Mucosa of descending colon (tissue), 3 donors: ENCODE data around the gene CDK2. TPM values are rescaled to one million over a fixed set of nuclear protein-coding genes. Genes with fewer than 3 reads are reported as not detected.

ENCODE experiments used
- ATAC-seq: fragments of 200-7000 bp; cut with Tn5 transposase; one replicate; pipeline ENCODE4 v1.9.1; 2020; ENCODE audit warnings: mild to moderate bottlenecking, moderate library complexity
- DNase-seq, 3 donors: peaks; one replicate each; pipeline ENCODE4 v3.0.0-alpha.2; 2020
- H3K36me3 ChIP-seq: fragments of 200-600 bp; one replicate; pipeline ENCODE4 v1.8.0; 2021; ENCODE audit warnings: low read depth, mild to moderate bottlenecking
- H3K4me1 ChIP-seq: fragments of 200-600 bp; one replicate; pipeline ENCODE4 v1.8.0; 2021; ENCODE audit warnings: low read depth, mild to moderate bottlenecking
- H3K4me3 ChIP-seq: fragments of 200-600 bp; one replicate; pipeline ENCODE4 v1.8.0; 2021; ENCODE audit warnings: mild to moderate bottlenecking
- H3K9me3 ChIP-seq: fragments of 200-600 bp; one replicate; pipeline ENCODE4 v1.8.0; 2021; ENCODE audit warnings: mild to moderate bottlenecking
- CTCF ChIP-seq: fragments of 200-600 bp; IDR thresholded peaks from one replicate; pipeline ENCODE4 v1.8.0; 2022; ENCODE audit warnings: antibody characterized with exemption, mild to moderate bottlenecking
- intact Hi-C, 2 donors: fragments of 100-400 bp; cut with DNase I in 1 of 2; cut with micrococcal nuclease in 1 of 2; formaldehyde crosslinking; loops; one replicate each; pipeline versions ENCODE4 v1.11.0 to v1.11.1; 2022; cut with DNase I, micrococcal nuclease
- total RNA-seq, 3 donors: library from RNA; stranded (reverse); fragmentation: NEBNext Ultra II Directional in 2 of 3; extraction: Animal tissue kit (Norgen Biotek cat#: 25700) in 2 of 3; gene quantifications; one replicate each; pipeline versions ENCODE4 v1.2.1 to v1.2.4, GENCODE V29; 2021 to 2023
- donor health status: DM: no; HTN: no; CAD: no; lungs with moderate emphysema.
- donor health status: DM: no; HTN: no; CAD: no.
- donor health status: DM: no; HTN: yes; CAD: no.

CDK2 gene
- total RNA-seq, 3 donors from 2014 or later = 17.1 to 22.1 (median 20.8) TPM

GRCh38 chr12:55963760-55964159, 2.9 kb upstream of the CDK2 start:
- TF ChIP-seq CTCF = no peak
- H3K4me3 ChIP-seq = no peak overlapping the region
- no peaks in the 10 kb centered on the region for H3K36me3 ChIP-seq
- no peaks in the 10 kb centered on the region for H3K9me3 ChIP-seq
- peaks cover 5% of the 10 kb centered on the region for H3K4me1 ChIP-seq
- intact Hi-C loops = no loop called here
- DNase-seq (no peak), ATAC-seq (no peak)

GRCh38 chr12:55965240-55965639, 1.4 kb upstream of the CDK2 start:
- DNase-seq = no peak
- TF ChIP-seq CTCF = no peak
- no peaks in the 10 kb centered on the region for H3K36me3 ChIP-seq

GRCh38 chr12:55965941-55966407, 656 bp upstream of the CDK2 start, which contains the start of gene PMEL:
Gene PMEL, minus strand, starts transcription at chr12:55966042. Its CDS starts 31 bp downstream, at chr12:55966011.
- H3K9me3 ChIP-seq = no peaks in the 10 kb centered on the region
- H3K36me3 ChIP-seq = no peaks in the 10 kb centered on the region
- H3K4me1 ChIP-seq = peaks cover 5% of the 10 kb centered on the region
- DNase-seq (no peak), ATAC-seq (peak; percentile 24)
- TF ChIP-seq CTCF = no peak
- intact Hi-C loops = no loop called here
- H3K4me3 ChIP-seq = peak within 1 kb of the TSS; percentile 45

More at GRCh38 chr12:55965240-55965639, 1.4 kb upstream of the CDK2 start:
- H3K4me3 ChIP-seq = no peak overlapping the region
- H3K9me3 ChIP-seq = no peaks in the 10 kb centered on the region
- ATAC-seq = no peak
- H3K4me1 ChIP-seq = peaks cover 5% of the 10 kb centered on the region
- intact Hi-C loops = no loop called here

GRCh38 chr12:55969356-55969755, 2.7 kb downstream of the CDK2 start:
- no peak overlapping the region for H3K4me3 ChIP-seq
- no peak for ATAC-seq
- TF ChIP-seq CTCF = no peak
- DNase-seq = no peak
- no peaks in the 10 kb centered on the region for H3K9me3 ChIP-seq
- intact Hi-C loops = no loop called here
- H3K4me1 ChIP-seq = peaks cover 9% of the 10 kb centered on the region
- H3K36me3 ChIP-seq = peaks cover 7% of the 10 kb centered on the region

- ATAC-seq (no peak), DNase-seq (no peak)
- no peak for TF ChIP-seq CTCF
- no peaks in the 10 kb centered on the region for H3K9me3 ChIP-seq
- H3K36me3 ChIP-seq = peaks cover 7% of the 10 kb centered on the region
- no peak overlapping the region for H3K4me3 ChIP-seq
- intact Hi-C loops = no loop called here
- peaks cover 21% of the 10 kb centered on the region for H3K4me1 ChIP-seq
These were observed 4.1 kb downstream of the CDK2 start for GRCh38 chr12:55970775-55971174.

GRCh38 chr12:55972042-55972441, 5.4 kb downstream of the CDK2 start:
- intact Hi-C loops = no loop called here
- no peak for TF ChIP-seq CTCF
- H3K36me3 ChIP-seq = peaks cover 7% of the 10 kb centered on the region
- no peak overlapping the region for H3K4me3 ChIP-seq
- DNase-seq = no peak
- ATAC-seq = no peak
- H3K9me3 ChIP-seq = no peaks in the 10 kb centered on the region
- H3K4me1 ChIP-seq = peaks cover 29% of the 10 kb centered on the region
